MM.1S (cell line): Measurements from ENCODE around the gene SAMD4A.

ENCODE experiments used
- DNase-seq: peaks from one replicate; pipeline ENCODE4 v3.0.0-alpha.2; 2015
- H2AFZ ChIP-seq: fragments of 300-600 bp; sonication (generic); 2 replicates; pipeline ENCODE4 v1.6.0; 2016; ENCODE audit warnings: antibody characterized with exemption, low read length
- H3F3A ChIP-seq: fragments of 300-600 bp; sonication (generic); 2 replicates; pipeline ENCODE4 v1.6.1; 2016; ENCODE audit warnings: mild to moderate bottlenecking, antibody characterized with exemption, low read length, moderate library complexity, mixed read lengths; ENCODE audit not compliant: insufficient read depth
- H3K27ac ChIP-seq: fragments of 300-600 bp; sonication (generic); 2 replicates; pipeline ENCODE4 v1.5.1; 2016; ENCODE audit warnings: mild to moderate bottlenecking, low read length
- H3K27me3 ChIP-seq: fragments of 300-600 bp; sonication (generic); replicated peaks from 2 replicates; pipeline ENCODE4 v1.6.0; 2016; ENCODE audit warnings: low read length; ENCODE audit not compliant: insufficient read depth
- H3K36me3 ChIP-seq: fragments of 300-600 bp; sonication (generic); replicated peaks from 2 replicates; pipeline ENCODE4 v1.6.1; 2016; ENCODE audit warnings: mild to moderate bottlenecking, low read length, mixed read lengths; ENCODE audit not compliant: insufficient read depth
- H3K4me1 ChIP-seq: fragments of 300-600 bp; sonication (generic); 2 replicates; pipeline ENCODE4 v1.6.1; 2016; ENCODE audit warnings: low read length, mixed read lengths
- H3K4me2 ChIP-seq: fragments of 300-600 bp; sonication (generic); 2 replicates; pipeline ENCODE4 v1.6.0; 2016; ENCODE audit warnings: low read depth, low read length
- H3K4me3 ChIP-seq: fragments of 300-600 bp; sonication (generic); 2 replicates; pipeline ENCODE4 v1.5.1; 2016; ENCODE audit warnings: low read length, mixed read lengths
- H3K79me2 ChIP-seq: fragments of 300-600 bp; sonication (generic); 2 replicates; pipeline ENCODE4 v1.6.1; 2016; ENCODE audit warnings: mixed run types, low read length, mixed read lengths
- H3K9ac ChIP-seq: fragments of 300-600 bp; sonication (generic); 2 replicates; pipeline ENCODE4 v1.6.1; 2016; ENCODE audit warnings: low read length, mixed read lengths
- H3K9me2 ChIP-seq: fragments of 300-600 bp; sonication (generic); replicated peaks from 2 replicates; pipeline ENCODE4 v1.6.1; 2016; ENCODE audit warnings: mild to moderate bottlenecking, low read length, mixed read lengths; ENCODE audit not compliant: insufficient read depth
- H3K9me3 ChIP-seq: fragments of 300-600 bp; sonication (generic); replicated peaks from 2 replicates; pipeline ENCODE4 v1.6.1; 2016; ENCODE audit warnings: mild to moderate bottlenecking, low read length, mixed read lengths; ENCODE audit not compliant: insufficient read depth
- H4K20me1 ChIP-seq: fragments of 300-600 bp; sonication (generic); 2 replicates; pipeline ENCODE4 v1.6.1; 2016; ENCODE audit warnings: mild to moderate bottlenecking, low read length, moderate library complexity, mixed read lengths; ENCODE audit not compliant: insufficient read depth
- EZH2 ChIP-seq: fragments of 300-600 bp; sonication (generic); optimal IDR thresholded peaks from 2 replicates; pipeline ENCODE3; 2017; ENCODE audit warnings: low read depth, mild to moderate bottlenecking, antibody characterized with exemption, low read length, mixed read lengths
- EZH2phosphoT487 ChIP-seq: fragments of 300-600 bp; sonication (generic); IDR thresholded peaks from 2 replicates; pipeline ENCODE4 v1.6.1; 2018; ENCODE audit warnings: antibody characterized with exemption, low read length
- TF ChIP-seq, protein P1 (sequence below): fragments of 300-600 bp; sonication (generic); IDR thresholded peaks from 2 replicates; pipeline ENCODE4 v1.5.1; 2016; ENCODE audit warnings: antibody characterized with exemption, low read length, mixed read lengths

SAMD4A gene

DNA sequence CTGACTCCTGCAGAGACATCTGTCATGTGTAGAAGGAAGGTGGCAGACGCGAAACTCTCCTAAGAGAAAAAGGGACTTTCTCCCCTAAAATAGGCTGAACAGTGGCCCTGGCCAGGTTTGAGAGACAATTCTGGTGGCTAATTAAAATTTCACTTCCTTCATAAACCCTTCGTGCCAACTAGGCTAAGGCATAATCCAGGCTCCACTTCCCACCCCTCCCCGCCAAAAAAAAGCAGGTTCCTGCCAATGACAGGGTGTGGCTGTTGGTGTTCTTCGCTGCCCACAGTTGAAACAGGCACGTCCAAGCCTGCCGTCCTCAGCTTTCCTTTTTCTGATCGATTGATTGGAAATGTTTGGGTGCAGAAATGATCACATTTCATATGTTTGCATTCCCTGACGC lies 191.1 kb downstream of the SAMD4A start:
- no peak overlapping the region for H3K9ac ChIP-seq
- H3K9me2 ChIP-seq: no peaks in the 10 kb centered on the region
- no peaks in the 10 kb centered on the region for H3K4me1 ChIP-seq
- no peaks in the 10 kb centered on the region for H3K27me3 ChIP-seq
- H4K20me1 ChIP-seq: no peaks in the 10 kb centered on the region
- no peak overlapping the region for H3K4me3 ChIP-seq
- no peak overlapping the region for H2AFZ ChIP-seq
- no peaks in the 10 kb centered on the region for H3K36me3 ChIP-seq
- no peak for TF ChIP-seq EZH2
- TF ChIP-seq, protein P1, sequence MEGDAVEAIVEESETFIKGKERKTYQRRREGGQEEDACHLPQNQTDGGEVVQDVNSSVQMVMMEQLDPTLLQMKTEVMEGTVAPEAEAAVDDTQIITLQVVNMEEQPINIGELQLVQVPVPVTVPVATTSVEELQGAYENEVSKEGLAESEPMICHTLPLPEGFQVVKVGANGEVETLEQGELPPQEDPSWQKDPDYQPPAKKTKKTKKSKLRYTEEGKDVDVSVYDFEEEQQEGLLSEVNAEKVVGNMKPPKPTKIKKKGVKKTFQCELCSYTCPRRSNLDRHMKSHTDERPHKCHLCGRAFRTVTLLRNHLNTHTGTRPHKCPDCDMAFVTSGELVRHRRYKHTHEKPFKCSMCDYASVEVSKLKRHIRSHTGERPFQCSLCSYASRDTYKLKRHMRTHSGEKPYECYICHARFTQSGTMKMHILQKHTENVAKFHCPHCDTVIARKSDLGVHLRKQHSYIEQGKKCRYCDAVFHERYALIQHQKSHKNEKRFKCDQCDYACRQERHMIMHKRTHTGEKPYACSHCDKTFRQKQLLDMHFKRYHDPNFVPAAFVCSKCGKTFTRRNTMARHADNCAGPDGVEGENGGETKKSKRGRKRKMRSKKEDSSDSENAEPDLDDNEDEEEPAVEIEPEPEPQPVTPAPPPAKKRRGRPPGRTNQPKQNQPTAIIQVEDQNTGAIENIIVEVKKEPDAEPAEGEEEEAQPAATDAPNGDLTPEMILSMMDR: no peak
- TF ChIP-seq EZH2phosphoT487: no peak
- no peaks in the 10 kb centered on the region for H3K79me2 ChIP-seq
- H3K9me3 ChIP-seq: no peaks in the 10 kb centered on the region
- H3K27ac ChIP-seq: no peak overlapping the region
- DNase-seq: no peak
- no peak overlapping the region for H3K4me2 ChIP-seq
- no peaks in the 10 kb centered on the region for H3F3A ChIP-seq

DNA sequence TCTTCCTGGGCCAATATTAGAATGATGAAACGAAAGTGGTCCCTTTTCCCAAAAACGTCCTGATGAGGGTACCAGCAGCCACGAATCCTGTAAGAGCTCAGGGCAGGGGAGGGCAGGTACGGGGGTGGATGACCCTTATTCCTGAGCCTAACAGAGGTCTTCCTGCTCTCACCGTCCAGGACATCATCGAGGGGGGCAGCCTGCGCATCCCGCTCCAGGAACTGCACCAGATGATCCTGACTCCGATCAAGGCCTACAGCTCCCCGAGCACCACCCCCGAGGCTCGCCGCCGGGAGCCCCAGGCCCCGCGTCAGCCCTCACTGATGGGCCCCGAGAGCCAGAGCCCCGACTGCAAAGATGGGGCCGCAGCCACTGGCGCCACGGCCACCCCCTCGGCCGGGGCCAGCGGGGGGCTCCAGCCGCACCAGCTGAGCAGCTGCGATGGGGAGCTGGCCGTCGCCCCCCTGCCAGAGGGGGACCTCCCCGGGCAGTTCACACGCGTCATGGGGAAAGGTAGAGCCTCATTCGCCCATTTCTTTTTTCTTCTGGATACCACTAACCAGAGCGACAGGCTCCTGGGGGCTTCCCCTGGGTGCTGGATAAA lies 193.2 kb downstream of the SAMD4A start:
- H3K4me3 ChIP-seq: no peak overlapping the region
- H2AFZ ChIP-seq: no peak overlapping the region
- H3K4me1 ChIP-seq: no peaks in the 10 kb centered on the region
- no peaks in the 10 kb centered on the region for H3K27me3 ChIP-seq
- DNase-seq: no peak
- H3K9me3 ChIP-seq: no peaks in the 10 kb centered on the region
- no peaks in the 10 kb centered on the region for H3K36me3 ChIP-seq
- H3K27ac ChIP-seq: no peak overlapping the region
- TF ChIP-seq EZH2phosphoT487 (no peak), EZH2 (no peak)
- TF ChIP-seq, protein P1: no peak
- no peak overlapping the region for H3K4me2 ChIP-seq
- H4K20me1 ChIP-seq: no peaks in the 10 kb centered on the region
- no peak overlapping the region for H3K9ac ChIP-seq
- H3K79me2 ChIP-seq: no peaks in the 10 kb centered on the region
- no peaks in the 10 kb centered on the region for H3K9me2 ChIP-seq
- H3F3A ChIP-seq: no peaks in the 10 kb centered on the region

DNA sequence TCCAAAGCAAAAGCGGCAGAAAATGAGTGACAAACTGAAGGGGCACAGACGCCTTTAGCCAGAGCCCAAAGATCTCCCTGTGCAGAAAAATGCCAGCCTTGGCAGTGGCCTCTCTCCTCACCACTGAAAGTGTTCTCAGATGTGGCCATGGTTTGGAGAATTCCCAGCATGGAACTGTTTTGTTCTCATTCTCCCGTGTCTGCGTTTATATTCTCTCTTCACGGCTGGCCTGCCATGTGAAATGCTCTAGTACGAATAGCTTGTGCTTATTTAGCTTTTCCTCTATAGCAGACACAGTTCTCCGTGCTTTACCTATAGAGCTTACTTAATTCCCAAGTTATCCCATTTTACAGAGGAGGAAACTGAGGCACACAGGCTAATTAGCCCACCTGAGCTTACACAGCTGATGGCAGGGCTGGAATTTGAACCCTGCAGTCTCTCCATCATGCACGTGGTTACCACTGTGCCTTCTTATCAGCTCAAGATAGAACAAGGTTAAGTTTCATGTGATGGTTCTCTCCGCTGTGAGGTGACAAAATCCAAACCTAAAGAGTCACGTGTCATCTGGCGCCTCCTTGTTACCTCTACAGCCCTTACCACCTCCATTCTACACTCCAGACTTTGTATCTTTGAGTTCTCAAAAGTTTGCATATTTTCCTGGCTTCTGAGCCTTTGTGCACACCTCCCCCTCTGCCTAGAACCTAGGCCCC lies 194.1 kb downstream of the SAMD4A start:
- no peaks in the 10 kb centered on the region for H3F3A ChIP-seq
- no peak overlapping the region for H3K27ac ChIP-seq
- H3K36me3 ChIP-seq: no peaks in the 10 kb centered on the region
- H4K20me1 ChIP-seq: no peaks in the 10 kb centered on the region
- H2AFZ ChIP-seq: no peak overlapping the region
- no peak overlapping the region for H3K4me3 ChIP-seq
- H3K4me2 ChIP-seq: no peak overlapping the region
- H3K4me1 ChIP-seq: no peaks in the 10 kb centered on the region
- H3K9ac ChIP-seq: no peak overlapping the region
- no peaks in the 10 kb centered on the region for H3K9me3 ChIP-seq
- H3K79me2 ChIP-seq: no peaks in the 10 kb centered on the region
- no peaks in the 10 kb centered on the region for H3K27me3 ChIP-seq
- no peaks in the 10 kb centered on the region for H3K9me2 ChIP-seq
- DNase-seq: no peak
- TF ChIP-seq, protein P1: no peak
- TF ChIP-seq EZH2 (no peak), EZH2phosphoT487 (no peak)
